Neuronal stem cell (in vitro differentiated cells): Measurements from ENCODE around the gene HRAS.

Experiments used
- DNase-seq: peaks from one replicate; pipeline ENCODE4 v3.0.0-alpha.2; 2013; ENCODE audit warnings: low spot score
- H2AFZ ChIP-seq: one replicate; pipeline ENCODE4 v1.6.1; 2013; ENCODE audit warnings: mild to moderate bottlenecking, low read length, inconsistent platforms
- H2AK5ac ChIP-seq: 2 replicates; pipeline ENCODE4 v1.6.1; 2013; ENCODE audit warnings: low read depth, mild to moderate bottlenecking, inconsistent platforms, low read length, moderate library complexity, mixed read lengths
- H2BK120ac ChIP-seq: 2 replicates; pipeline ENCODE4 v1.6.1; 2013; ENCODE audit warnings: low read depth, mild to moderate bottlenecking, inconsistent platforms, low read length, moderate library complexity, mixed read lengths
- H2BK12ac ChIP-seq: one replicate; pipeline ENCODE4 v1.6.1; 2013; ENCODE audit warnings: low read length, inconsistent platforms
- H2BK15ac ChIP-seq: 2 replicates; pipeline ENCODE4 v1.6.1; 2013; ENCODE audit warnings: mild to moderate bottlenecking, low read length, inconsistent platforms, mixed read lengths
- H2BK5ac ChIP-seq: one replicate; pipeline ENCODE4 v1.6.1; 2013; ENCODE audit warnings: inconsistent platforms, mild to moderate bottlenecking, low read length, moderate library complexity
- H3K14ac ChIP-seq: one replicate; pipeline ENCODE4 v1.6.1; 2013; ENCODE audit warnings: low read length, inconsistent platforms
- H3K18ac ChIP-seq: 2 replicates; pipeline ENCODE4 v1.6.1; 2013; ENCODE audit warnings: low read length, inconsistent platforms
- H3K23ac ChIP-seq: 2 replicates; pipeline ENCODE4 v1.6.1; 2013; ENCODE audit warnings: low read depth, mild to moderate bottlenecking, mixed read lengths, low read length, inconsistent platforms; ENCODE audit not compliant: poor library complexity
- H3K27ac ChIP-seq: replicated peaks from 3 replicates; pipeline ENCODE4 v1.5.1; 2013; ENCODE audit warnings: low read length, inconsistent platforms
- H3K27me3 ChIP-seq, 3 experiments: 2 replicates each; pipeline ENCODE4 v1.6.1; 2013; ENCODE audit warnings: low read length in 3 of 3, mild to moderate bottlenecking in 2 of 3, inconsistent platforms in 1 of 3, low read depth in 1 of 3, mixed read lengths in 1 of 3, moderate library complexity in 1 of 3; ENCODE audit not compliant: control insufficient read depth in 3 of 3, insufficient read depth in 3 of 3
- H3K36me3 ChIP-seq, 2 donors: replicated peaks in 1 of 2; 2 replicates each; pipeline ENCODE4 v1.6.1; 2013; ENCODE audit warnings: low read length in 2 of 2; ENCODE audit not compliant: control insufficient read depth in 2 of 2, insufficient read depth in 2 of 2
- H3K4ac ChIP-seq: 2 replicates; pipeline ENCODE4 v1.6.1; 2013; ENCODE audit warnings: inconsistent platforms, mild to moderate bottlenecking, low read length, moderate library complexity
- H3K4me1 ChIP-seq, 2 donors: 1 replicate in 1 of 2; 2 replicates in 1 of 2; pipeline ENCODE4 v1.6.1; 2013; ENCODE audit warnings: low read length in 2 of 2, low read depth in 1 of 2; ENCODE audit not compliant: control insufficient read depth in 2 of 2, insufficient read depth in 1 of 2
- H3K4me2 ChIP-seq: one replicate; pipeline ENCODE4 v1.6.1; 2013; ENCODE audit warnings: mild to moderate bottlenecking, low read length, inconsistent platforms; ENCODE audit not compliant: insufficient read depth, poor library complexity, severe bottlenecking
- H3K4me3 ChIP-seq, 2 donors: 2 replicates each; pipeline ENCODE4 v1.5.1; 2013; ENCODE audit warnings: low read length in 2 of 2, mild to moderate bottlenecking in 2 of 2, inconsistent platforms in 1 of 2, moderate library complexity in 1 of 2
- H3K79me1 ChIP-seq: one replicate; pipeline ENCODE4 v1.6.1; 2013; ENCODE audit warnings: low read depth, mild to moderate bottlenecking, inconsistent platforms, low read length, moderate library complexity
- H3K9ac ChIP-seq: one replicate; pipeline ENCODE4 v1.6.1; 2013; ENCODE audit warnings: mild to moderate bottlenecking, low read depth, low read length, inconsistent platforms; ENCODE audit not compliant: poor library complexity
- H3K9me3 ChIP-seq, 2 donors: replicated peaks in 1 of 2; 2 replicates each; pipeline versions ENCODE3 to v1.6.1; 2013; ENCODE audit warnings: low read length in 2 of 2, mild to moderate bottlenecking in 2 of 2, inconsistent platforms in 1 of 2, low read depth in 1 of 2, mixed read lengths in 1 of 2, moderate library complexity in 1 of 2; ENCODE audit not compliant: control insufficient read depth in 2 of 2, insufficient read depth in 1 of 2
- H4K8ac ChIP-seq: one replicate; pipeline ENCODE4 v1.6.1; 2013; ENCODE audit warnings: low read depth, mild to moderate bottlenecking, inconsistent platforms, low read length, moderate library complexity
- H4K91ac ChIP-seq: one replicate; pipeline ENCODE4 v1.6.1; 2013; ENCODE audit warnings: low read length, low read depth, mild to moderate bottlenecking, inconsistent platforms; ENCODE audit not compliant: poor library complexity
- WGBS, 2 donors: extraction: QIAGEN DNeasy Blood & Tissue Kit; methylation state at CpG; one replicate each; pipeline ENCODE4 v1.1.7; 2013; ENCODE audit warnings: missing lambda C conversion rate in 2 of 2, mixed read lengths in 1 of 2; ENCODE audit not compliant: insufficient read length in 2 of 2, insufficient replicate concordance in 1 of 2; ENCODE audit errors: extremely low coverage in 2 of 2; 5-methylcytosine and 5-hydroxymethylcytosine counted together

HRAS gene

DNA sequence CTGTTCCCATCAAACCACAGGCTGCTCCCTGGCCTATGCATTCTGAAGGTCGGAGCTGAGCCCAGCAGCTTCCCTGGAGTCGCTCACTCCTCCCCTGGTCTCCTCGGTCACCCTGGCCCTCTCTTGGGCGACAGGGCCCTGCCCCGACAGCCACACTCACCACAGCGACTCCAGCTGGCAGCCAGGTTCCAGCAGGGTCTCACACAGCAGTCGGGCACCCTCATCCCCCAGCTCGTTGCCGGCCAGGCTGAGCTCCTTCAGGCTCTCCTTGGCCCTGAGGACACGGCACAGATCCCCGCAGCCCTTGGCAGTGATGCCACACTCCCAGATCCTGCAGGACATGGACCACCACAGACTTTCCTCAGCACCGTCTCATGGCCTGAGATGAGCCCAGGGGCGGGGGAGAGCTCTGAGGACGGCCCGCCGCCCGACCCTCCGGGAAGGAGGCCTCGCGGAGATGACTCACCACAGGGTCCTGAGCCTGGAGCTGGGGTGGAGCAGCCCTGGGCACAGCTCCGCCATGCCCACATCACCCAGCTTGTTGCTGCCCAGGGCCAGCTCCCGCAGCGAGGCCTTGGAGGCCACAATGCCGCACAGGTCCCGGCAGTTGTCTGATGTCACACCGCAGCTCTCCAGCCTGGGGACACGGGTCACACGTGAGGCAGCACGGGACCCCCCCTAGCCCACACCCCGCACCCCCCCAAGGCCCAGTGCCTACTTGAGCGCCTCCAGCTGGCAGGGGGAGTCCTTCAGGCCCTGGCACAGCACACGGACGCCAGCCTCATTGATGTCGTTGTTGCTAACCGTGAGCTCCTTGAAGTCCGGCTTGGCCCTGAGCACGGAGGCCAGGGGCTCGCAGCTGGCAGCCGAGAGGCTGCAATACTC, 36.8 kb downstream of the HRAS start:
- peaks cover 0 to 17% of the 10 kb centered on the region in 2 donors for H3K9me3 ChIP-seq
- no peak overlapping the region for H2BK12ac ChIP-seq
- H3K27ac ChIP-seq = no peak overlapping the region
- H3K27me3 ChIP-seq = no peaks in the 10 kb centered on the region
- H3K14ac ChIP-seq = no peak overlapping the region
- WGBS, 2 donors = no CpG with 5 or more reads among the region's 39 CpGs
- no peak overlapping the region for H4K91ac ChIP-seq
- H3K36me3 ChIP-seq = peaks cover 61 to 86% of the 10 kb centered on the region in 2 donors
- DNase-seq = no peak
- H2AFZ ChIP-seq = no peak overlapping the region
- H3K4me2 ChIP-seq = no peak overlapping the region
- peak overlapping the region; percentile 46 for H2AK5ac ChIP-seq
- H2BK120ac ChIP-seq = no peak overlapping the region
- H2BK15ac ChIP-seq = no peak overlapping the region
- H3K23ac ChIP-seq = no peak overlapping the region
- H3K9ac ChIP-seq = no peak overlapping the region
- H2BK5ac ChIP-seq = peak overlapping the region; percentile 48
- peak overlapping the region; percentile 23 for H3K4ac ChIP-seq
- no peak overlapping the region for H4K8ac ChIP-seq
- peaks cover 25% of the 10 kb centered on the region for H3K79me1 ChIP-seq
- H3K18ac ChIP-seq = no peak overlapping the region
- H3K4me3 ChIP-seq = no peak overlapping the region
- H3K4me1 ChIP-seq = no peaks in the 10 kb centered on the region

DNA sequence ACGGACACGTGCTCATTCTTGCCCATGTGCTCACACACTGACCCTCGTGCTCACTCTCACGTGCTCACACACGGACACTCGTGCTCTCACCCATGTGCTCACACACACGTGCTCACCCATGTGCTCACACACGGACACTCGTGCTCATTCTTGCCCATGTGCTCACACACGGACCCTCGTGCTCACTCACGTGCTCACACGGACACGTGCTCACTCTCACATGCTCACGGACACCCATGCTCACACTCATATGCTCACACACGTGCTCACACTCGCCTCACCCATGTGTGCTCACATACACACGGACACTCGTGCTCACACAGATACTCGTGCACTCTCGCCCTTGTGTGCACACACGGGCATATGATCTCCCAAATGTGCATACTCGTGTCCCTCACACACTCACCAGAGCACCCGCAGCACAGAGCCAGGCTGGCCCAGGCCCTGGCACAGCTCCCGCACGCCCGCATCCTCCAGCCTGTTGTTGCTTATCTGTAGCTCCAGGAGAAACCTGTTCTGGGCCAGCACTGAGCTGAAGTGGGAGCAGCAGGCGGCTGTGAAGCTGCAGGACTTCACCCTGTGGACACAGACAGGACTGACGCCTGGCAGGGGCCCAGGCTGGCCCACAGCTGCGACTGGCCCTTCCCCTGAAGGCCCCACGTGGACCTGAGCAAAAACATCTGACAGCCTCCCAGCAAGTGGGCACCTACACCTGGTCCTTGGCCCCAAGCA, 37.6 kb downstream of the HRAS start:
- no peak overlapping the region for H3K23ac ChIP-seq
- H3K4me1 ChIP-seq = no peaks in the 10 kb centered on the region
- peak overlapping the region; percentile 60 for H3K18ac ChIP-seq
- no peak overlapping the region for H3K27ac ChIP-seq
- peaks cover 22% of the 10 kb centered on the region for H3K79me1 ChIP-seq
- H2AK5ac ChIP-seq = no peak overlapping the region
- peaks cover 0 to 17% of the 10 kb centered on the region in 2 donors for H3K9me3 ChIP-seq
- no peak overlapping the region for H2BK12ac ChIP-seq
- H2BK120ac ChIP-seq = no peak overlapping the region
- no peaks in the 10 kb centered on the region for H3K27me3 ChIP-seq
- peak overlapping the region; percentile 48 for H2BK5ac ChIP-seq
- no peak overlapping the region for H3K4ac ChIP-seq
- no peak overlapping the region for H2AFZ ChIP-seq
- peak overlapping the region in 1 of 2 donors; percentile 27 for H3K4me3 ChIP-seq
- H4K8ac ChIP-seq = peak overlapping the region; percentile 84
- no peak overlapping the region for H3K14ac ChIP-seq
- H3K9ac ChIP-seq = no peak overlapping the region
- peaks cover 61 to 89% of the 10 kb centered on the region in 2 donors for H3K36me3 ChIP-seq
- no peak overlapping the region for H3K4me2 ChIP-seq
- no CpG with 5 or more reads among the region's 31 CpGs for WGBS, 2 donors
- H4K91ac ChIP-seq = no peak overlapping the region
- no peak overlapping the region for H2BK15ac ChIP-seq
- DNase-seq = no peak

DNA sequence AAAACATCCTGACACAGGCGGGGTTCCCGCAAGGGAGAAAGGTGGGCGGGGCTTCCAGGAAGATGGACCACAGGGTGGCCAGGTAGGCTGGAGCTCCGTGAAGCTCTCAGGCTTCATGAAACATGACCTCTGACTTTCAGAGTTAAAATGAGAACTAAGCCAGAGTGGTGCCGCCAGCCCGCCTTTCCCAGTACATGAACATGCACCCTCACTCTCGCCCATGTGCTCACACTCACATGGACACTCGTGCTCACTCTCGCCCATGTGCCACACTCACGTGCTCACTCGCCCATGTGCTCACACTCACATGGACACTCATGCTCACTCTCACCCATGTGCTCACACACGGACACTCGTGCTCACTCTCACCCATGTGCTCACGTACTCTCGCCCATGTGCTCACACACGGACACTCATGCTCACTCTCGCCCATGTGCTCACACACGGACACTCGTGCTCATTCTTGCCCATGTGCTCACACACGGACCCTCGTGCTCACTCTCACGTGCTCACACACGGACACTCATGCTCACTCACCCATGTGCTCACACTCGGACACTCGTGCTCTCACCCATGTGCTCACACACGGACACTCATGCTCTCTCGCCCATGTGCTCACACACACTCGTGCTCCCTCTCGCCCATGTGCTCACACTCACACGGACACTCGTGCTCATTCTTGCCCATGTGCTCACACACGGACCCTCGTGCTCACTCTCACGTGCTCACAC, 38.4 kb downstream of the HRAS start:
- no peak overlapping the region for H2AFZ ChIP-seq
- H3K9me3 ChIP-seq = peaks cover 0 to 17% of the 10 kb centered on the region in 2 donors
- no peaks in the 10 kb centered on the region for H3K27me3 ChIP-seq
- H3K23ac ChIP-seq = no peak overlapping the region
- H2BK120ac ChIP-seq = no peak overlapping the region
- peaks cover 63 to 87% of the 10 kb centered on the region in 2 donors for H3K36me3 ChIP-seq
- peak overlapping the region; percentile 84 for H4K8ac ChIP-seq
- no peak overlapping the region for H3K18ac ChIP-seq
- no peak overlapping the region for H3K9ac ChIP-seq
- no peak for DNase-seq
- H2BK5ac ChIP-seq = no peak overlapping the region
- no peak overlapping the region for H3K27ac ChIP-seq
- H3K4ac ChIP-seq = no peak overlapping the region
- H3K4me3 ChIP-seq = peak overlapping the region in 1 of 2 donors; percentile 27
- H3K4me1 ChIP-seq = no peaks in the 10 kb centered on the region
- H3K4me2 ChIP-seq = no peak overlapping the region
- no peak overlapping the region for H3K14ac ChIP-seq
- H4K91ac ChIP-seq = no peak overlapping the region
- no peak overlapping the region for H2BK15ac ChIP-seq
- no peak overlapping the region for H2AK5ac ChIP-seq
- no CpG with 5 or more reads among the region's 34 CpGs for WGBS, 2 donors
- no peak overlapping the region for H2BK12ac ChIP-seq
- peaks cover 18% of the 10 kb centered on the region for H3K79me1 ChIP-seq
